ENCODE results near the gene SLC16A13. TPM values are rescaled to one million over a fixed set of nuclear protein-coding genes. Genes with fewer than 3 reads are reported as not detected.

Gene SLC16A13
- total RNA-seq, 1 donor from 2014 or later: 1.5 TPM

GRCh38 chr17:7021993-7022778 is 13.6 kb upstream of the SLC16A13 start:
- Histone ChIP-seq H3K9me3 (no peaks in the 10 kb centered on the region), H3K36me3 (peaks cover 0 to 1% of the 10 kb centered on the region in 2 donors), H3K4me1 (peaks cover 10 to 28% of the 10 kb centered on the region in 2 donors), H3K27me3 (peaks cover 14% of the 10 kb centered on the region), H3K4me3 (peak overlapping the region; percentile 31 to 56), H3K27ac (peak overlapping the region; percentile 61 to 75)
- intact Hi-C loops (cut with DNase I): loop anchor here (5.0 kb wide), 2 partner anchors 110 to 180 kb away; no protein-coding TSS in a partner anchor
- peak in 1 of 2 donors; percentile 89 for DNase-seq (ENCODE audit: low spot score in 2 of 2)
- TF ChIP-seq CTCF (IDR thresholded peaks at IDR 0.05): peak; percentile 91 to 98 (median 94)

GRCh38 chr17:7022781-7023571 is 12.8 kb upstream of the SLC16A13 start, which contains the start of gene BCL6B:
Gene BCL6B, plus strand, starts transcription at chr17:7023050. Its CDS starts 622 bp downstream, at chr17:7023672.
- no peaks in the 10 kb centered on the region for H3K36me3 ChIP-seq
- H3K9me3 ChIP-seq: no peaks in the 10 kb centered on the region
- peaks cover 14% of the 10 kb centered on the region for H3K27me3 ChIP-seq
- TF ChIP-seq CTCF (IDR thresholded peaks at IDR 0.05): no peak
- H3K4me1 ChIP-seq: peaks cover 2 to 20% of the 10 kb centered on the region in 2 donors
- peak in 1 of 2 donors; percentile 64 for DNase-seq (ENCODE audit: low spot score in 2 of 2)
- peak within 1 kb of the TSS; percentile 31 to 56 for H3K4me3 ChIP-seq
- intact Hi-C loops (cut with DNase I): loop anchor here (5.0 kb wide), 2 partner anchors 111 to 181 kb away; no protein-coding TSS in a partner anchor
- peak within 1 kb of the TSS; percentile 61 to 75 for H3K27ac ChIP-seq

GRCh38 chr17:7023576-7024401 is 12.0 kb upstream of the SLC16A13 start:
- Histone ChIP-seq H3K27ac (peak overlapping the region; percentile 61 to 75), H3K27me3 (peaks cover 14% of the 10 kb centered on the region), H3K9me3 (no peaks in the 10 kb centered on the region), H3K4me3 (peak overlapping the region in 1 of 2 donors; percentile 48), H3K36me3 (no peaks in the 10 kb centered on the region), H3K4me1 (peaks cover 0 to 17% of the 10 kb centered on the region in 2 donors)
- TF ChIP-seq CTCF (IDR thresholded peaks at IDR 0.05): no peak
- intact Hi-C loops (cut with DNase I): loop anchor here (5.0 kb wide), 2 partner anchors 111 to 181 kb away; no protein-coding TSS in a partner anchor
- DNase-seq (ENCODE audit: low spot score in 2 of 2): peak; percentile 73 to 93

GRCh38 chr17:7024402-7024785 is 11.4 kb upstream of the SLC16A13 start:
- TF ChIP-seq CTCF (IDR thresholded peaks at IDR 0.05): no peak
- no peaks in the 10 kb centered on the region for H3K9me3 ChIP-seq
- DNase-seq (ENCODE audit: low spot score in 2 of 2): no peak
- no peak overlapping the region for H3K4me3 ChIP-seq
- H3K4me1 ChIP-seq: peaks cover 0 to 17% of the 10 kb centered on the region in 2 donors
- H3K27me3 ChIP-seq: peaks cover 14% of the 10 kb centered on the region
- intact Hi-C loops (cut with DNase I): loop anchor here (5.0 kb wide), 2 partner anchors 112 to 182 kb away; no protein-coding TSS in a partner anchor
- no peak overlapping the region for H3K27ac ChIP-seq
- no peaks in the 10 kb centered on the region for H3K36me3 ChIP-seq

GRCh38 chr17:7025245-7025644 is 10.6 kb upstream of the SLC16A13 start:
- Histone ChIP-seq H3K4me3 (no peak overlapping the region), H3K27ac (no peak overlapping the region), H3K27me3 (peaks cover 14% of the 10 kb centered on the region), H3K36me3 (no peaks in the 10 kb centered on the region), H3K9me3 (no peaks in the 10 kb centered on the region), H3K4me1 (peaks cover 0 to 15% of the 10 kb centered on the region in 2 donors)
- TF ChIP-seq CTCF (IDR thresholded peaks at IDR 0.05): no peak
- intact Hi-C loops (cut with DNase I): no loop called here
- no peak for DNase-seq (ENCODE audit: low spot score in 2 of 2)

Measured in ascending aorta (tissue), 2 donors.